NCI-H1105 treated with DMSO at 0.1 percent for 48 hours (cell line): ENCODE results near the gene CDH12.

Experiments
- DNase-seq: peaks from one replicate; lab custom pipeline; 2025; lab: John Stamatoyannopoulos, UW

Gene CDH12

GRCh38 chr5:21709770-21710169, 1143.4 kb downstream of the CDH12 start:
- no peak for DNase-seq

- DNase-seq = no peak
Measured at GRCh38 chr5:21704974-21705668, 1148.0 kb downstream of the CDH12 start.

GRCh38 chr5:21701317-21701716, 1151.8 kb downstream of the CDH12 start:
- DNase-seq = no peak
